Midbrain (tissue), 1 donor: ENCODE results near the gene NBPF14.
A peak's percentile ranks its signal among the peaks of the same experiment; 100 is the strongest.
"Not testable (repeated sequence)": the region's sequence is repeated elsewhere in the genome, so short reads cannot be mapped to it uniquely, and the experiment has no call there.

Experiments
- DNase-seq: peaks from one replicate; lab custom pipeline; 2025; lab: John Stamatoyannopoulos, UW

Gene NBPF14, protein sequence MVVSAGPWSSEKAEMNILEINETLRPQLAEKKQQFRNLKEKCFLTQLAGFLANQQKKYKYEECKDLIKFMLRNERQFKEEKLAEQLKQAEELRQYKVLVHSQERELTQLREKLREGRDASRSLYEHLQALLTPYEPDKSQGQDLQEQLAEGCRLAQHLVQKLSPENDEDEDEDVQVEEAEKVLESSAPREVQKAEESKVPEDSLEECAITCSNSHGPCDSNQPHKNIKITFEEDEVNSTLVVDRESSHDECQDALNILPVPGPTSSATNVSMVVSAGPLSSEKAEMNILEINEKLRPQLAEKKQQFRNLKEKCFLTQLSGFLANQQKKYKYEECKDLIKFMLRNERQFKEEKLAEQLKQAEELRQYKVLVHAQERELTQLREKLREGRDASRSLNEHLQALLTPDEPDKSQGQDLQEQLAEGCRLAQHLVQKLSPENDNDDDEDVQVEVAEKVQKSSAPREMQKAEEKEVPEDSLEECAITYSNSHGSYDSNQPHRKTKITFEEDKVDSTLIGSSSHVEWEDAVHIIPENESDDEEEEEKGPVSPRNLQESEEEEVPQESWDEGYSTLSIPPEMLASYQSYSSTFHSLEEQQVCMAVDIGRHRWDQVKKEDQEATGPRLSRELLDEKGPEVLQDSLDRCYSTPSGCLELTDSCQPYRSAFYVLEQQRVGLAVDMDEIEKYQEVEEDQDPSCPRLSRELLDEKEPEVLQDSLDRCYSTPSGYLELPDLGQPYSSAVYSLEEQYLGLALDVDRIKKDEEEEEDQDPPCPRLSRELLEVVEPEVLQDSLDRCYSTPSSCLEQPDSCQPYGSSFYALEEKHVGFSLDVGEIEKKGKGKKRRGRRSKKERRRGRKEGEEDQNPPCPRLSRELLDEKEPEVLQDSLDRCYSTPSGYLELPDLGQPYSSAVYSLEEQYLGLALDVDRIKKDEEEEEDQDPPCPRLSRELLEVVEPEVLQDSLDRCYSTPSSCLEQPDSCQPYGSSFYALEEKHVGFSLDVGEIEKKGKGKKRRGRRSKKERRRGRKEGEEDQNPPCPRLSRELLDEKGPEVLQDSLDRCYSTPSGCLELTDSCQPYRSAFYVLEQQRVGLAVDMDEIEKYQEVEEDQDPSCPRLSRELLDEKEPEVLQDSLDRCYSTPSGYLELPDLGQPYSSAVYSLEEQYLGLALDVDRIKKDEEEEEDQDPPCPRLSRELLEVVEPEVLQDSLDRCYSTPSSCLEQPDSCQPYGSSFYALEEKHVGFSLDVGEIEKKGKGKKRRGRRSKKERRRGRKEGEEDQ (N-terminal part only)

DNA sequence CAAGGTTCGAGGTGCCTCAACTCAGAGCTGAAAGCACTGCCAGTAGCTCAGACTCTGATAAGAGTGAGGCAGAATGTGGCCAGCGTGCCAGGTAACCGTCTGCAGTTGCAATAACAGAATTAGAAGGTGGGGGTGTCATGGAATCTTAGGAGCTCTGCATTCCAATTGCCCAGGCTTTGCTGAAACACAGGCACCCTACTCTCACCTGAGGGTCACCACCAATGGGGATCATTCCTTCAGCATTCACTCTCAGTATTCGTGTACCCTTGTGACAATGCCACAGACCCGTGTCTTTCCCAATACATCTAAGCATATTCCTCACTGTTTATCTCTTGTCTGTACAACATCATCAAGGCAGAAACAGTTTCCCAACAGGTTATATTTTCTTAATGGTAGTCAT is at the start of gene NBPF14:
Gene NBPF14, minus strand, starts transcription at position 101 of the 400 bp plus-strand sequence. CDS start 294 bp downstream, outside the sequence.
- not testable (repeated sequence) for DNase-seq

DNA sequence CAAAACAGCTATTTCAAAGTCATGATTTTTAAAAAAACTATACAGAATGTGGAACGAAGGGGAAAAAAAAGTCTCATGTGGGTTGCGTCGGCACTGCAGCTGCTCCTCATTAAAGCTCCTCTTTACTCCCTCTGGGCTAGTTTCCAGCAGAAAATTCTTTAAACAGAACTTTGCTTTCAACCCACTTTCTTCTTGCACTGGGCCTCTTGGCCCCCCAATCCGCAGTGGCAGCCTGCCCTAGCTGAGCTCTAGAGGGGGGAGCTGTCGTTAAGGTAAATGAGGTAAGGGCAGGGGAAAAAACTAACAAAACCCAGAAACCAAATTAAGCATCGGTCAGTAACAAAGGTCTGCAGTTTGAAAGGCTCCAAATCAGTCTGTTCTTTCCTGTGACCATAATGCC is 29.6 kb upstream of the NBPF14 start:
- not testable (repeated sequence) for DNase-seq

- not testable (repeated sequence) for DNase-seq
Measured at GRCh38 chr1:148618216-148618615, 22.4 kb upstream of the NBPF14 start.

DNA sequence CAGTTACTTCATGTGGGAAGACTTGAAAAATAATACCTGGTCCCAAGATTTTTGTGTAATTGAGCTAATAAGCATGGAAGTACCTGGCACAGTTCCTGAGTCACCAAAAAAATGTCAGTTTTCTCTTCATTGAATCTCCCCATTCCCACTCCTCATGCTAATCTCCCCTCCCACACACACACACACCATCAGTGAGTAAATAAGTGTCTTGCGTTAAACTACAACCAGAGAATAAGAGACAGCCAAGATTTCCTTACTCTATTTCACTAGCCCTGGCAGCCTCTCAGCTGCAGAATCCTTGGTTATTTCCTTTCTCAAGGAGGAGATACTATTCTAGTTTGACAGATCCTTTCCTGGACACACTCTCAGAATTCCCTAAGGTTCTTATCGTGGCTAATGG is 9.5 kb upstream of the NBPF14 start:
- DNase-seq: not testable (repeated sequence)

DNA sequence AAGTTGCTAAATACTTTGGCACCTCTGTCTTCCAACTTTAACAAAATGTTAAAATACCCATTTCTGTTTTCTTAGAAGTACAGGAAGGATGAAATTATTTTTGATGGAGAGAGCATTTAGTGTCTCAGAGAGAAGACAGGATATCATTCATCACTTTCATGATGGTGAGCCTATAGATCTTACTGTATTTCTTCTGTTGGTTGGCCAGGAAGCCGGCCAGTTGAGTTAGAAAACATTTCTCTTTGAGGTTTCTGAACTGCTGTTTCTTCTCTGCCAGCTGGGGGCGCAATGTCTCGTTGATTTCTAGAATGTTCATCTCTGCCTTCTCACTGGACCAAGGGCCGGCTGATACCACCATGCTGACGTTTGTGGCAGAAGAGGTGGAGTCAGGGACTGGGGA is 451 bp downstream of the NBPF14 start:
- DNase-seq: not testable (repeated sequence)

- DNase-seq: not testable (repeated sequence)
Measured at GRCh38 chr1:148591098-148591497, 4.7 kb downstream of the NBPF14 start.

DNA sequence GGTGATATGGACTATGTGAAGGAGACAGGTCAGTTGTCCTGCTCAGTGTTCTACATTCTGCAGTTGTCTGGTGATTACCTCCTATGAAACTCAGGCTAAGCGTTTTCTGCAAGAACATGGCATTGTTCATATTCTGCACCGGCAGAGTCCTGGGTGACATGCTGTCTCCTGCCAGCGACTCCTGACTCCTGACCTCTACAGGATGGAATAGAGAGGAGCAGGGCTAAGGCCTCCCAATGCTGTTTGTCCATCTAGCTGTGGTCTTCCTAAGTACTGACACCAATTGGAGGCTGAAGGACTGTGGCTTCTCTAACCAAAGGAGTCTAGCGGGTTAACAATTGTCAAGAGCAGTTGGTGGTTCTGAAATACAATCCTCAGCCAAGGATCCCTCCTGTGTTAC is 63.7 kb downstream of the NBPF14 start:
- not testable (repeated sequence) for DNase-seq

- peak; percentile 17 for DNase-seq
Measured at GRCh38 chr1:148529101-148529567, 66.7 kb downstream of the NBPF14 start.

GRCh38 chr1:148528591-148528990 is 67.2 kb downstream of the NBPF14 start:
- DNase-seq: not testable (repeated sequence)

DNA sequence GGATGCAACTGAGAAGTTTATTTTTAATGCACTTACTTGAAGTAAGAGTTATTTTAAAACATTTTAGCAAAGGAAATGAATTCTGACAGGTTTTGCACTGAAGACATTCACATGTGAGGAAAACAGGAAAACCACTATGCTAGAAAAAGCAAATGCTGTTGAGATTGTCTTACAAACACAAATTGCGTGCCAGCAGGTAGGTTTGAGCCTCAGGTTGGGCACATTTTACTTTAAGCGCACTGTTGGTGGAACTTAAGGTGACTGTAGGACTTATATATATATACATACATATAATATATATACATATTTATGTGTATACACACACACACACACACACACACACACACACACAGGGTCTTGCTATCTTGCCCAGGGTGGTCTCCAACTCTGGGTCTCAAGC is 69.2 kb downstream of the NBPF14 start:
- not testable (repeated sequence) for DNase-seq

- not testable (repeated sequence) for DNase-seq
Measured at GRCh38 chr1:148523205-148524144, 72.3 kb downstream of the NBPF14 start.

DNA sequence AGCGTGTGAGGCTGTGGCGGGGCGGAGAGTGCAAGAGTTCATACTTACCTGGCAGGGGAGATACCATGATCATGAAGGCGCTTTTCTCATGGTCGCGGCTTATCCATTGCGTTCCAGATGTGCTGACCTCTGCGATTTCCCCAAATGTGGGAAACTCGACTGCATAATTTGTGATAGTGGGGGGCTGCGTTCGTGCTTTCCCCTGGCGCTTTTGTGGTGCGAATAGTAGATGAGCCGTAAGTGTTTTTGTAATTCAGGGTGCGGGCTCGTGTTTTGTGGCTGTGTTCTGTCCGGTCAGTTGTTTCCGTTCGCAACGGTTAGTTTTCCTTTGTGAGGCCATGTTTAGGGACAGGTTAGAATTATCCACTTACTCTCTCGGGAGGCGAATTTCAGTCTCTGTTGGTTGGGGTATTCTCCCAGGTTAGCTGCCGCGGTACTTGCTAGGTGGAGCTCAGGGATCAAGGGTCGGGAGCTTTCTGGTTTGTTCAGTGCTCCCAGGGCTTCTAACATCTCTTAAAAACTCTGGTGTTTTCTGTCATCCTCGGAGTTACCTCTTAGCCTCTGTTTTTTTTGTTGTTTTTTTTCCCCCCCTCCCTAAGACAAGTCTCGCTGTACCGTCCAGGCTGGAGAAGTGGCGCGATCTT is 73.1 kb downstream of the NBPF14 start:
- peak; percentile 77 for DNase-seq

DNA sequence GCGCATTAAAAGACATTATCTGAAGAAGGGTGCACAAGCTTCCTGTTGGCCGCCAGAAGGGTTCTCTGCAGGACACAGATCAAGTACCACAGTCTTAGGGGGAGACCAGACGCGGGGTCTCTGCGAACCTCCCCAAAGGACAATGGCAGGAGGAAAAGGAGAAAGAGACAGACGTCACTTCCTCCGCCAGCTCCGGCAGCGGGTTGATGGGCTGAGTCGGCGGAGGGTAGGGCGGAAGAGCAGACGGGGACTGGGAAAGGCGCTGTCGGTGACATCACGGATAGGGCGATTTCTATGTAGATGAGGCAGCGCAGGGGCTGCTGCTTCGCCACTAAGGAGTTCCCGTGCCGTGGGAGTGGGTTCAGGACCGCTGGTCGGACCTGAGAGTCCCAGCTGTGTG is 73.7 kb downstream of the NBPF14 start:
- DNase-seq: peak; percentile 77

DNA sequence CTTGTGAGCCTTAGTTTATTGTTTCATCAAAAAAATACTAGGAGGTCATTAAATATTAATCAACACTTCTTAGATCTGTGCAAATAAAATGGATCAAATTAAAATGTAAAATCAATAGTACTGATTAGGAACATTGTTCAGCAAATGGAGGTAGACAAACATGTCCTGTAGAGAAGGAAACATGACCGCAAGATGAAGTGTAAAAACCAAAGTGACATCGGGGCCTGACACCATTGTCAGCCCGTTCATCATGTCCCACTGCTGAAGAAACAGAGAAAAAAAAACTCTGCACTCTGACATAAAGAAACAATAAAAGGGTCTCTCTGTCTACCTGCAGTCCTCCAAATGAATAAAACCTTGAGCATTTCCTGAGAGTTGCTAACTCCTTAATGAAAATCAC is 81.5 kb downstream of the NBPF14 start:
- not testable (repeated sequence) for DNase-seq

GRCh38 chr1:148512571-148513184 is 83.1 kb downstream of the NBPF14 start:
- not testable (repeated sequence) for DNase-seq

- not testable (repeated sequence) for DNase-seq
Measured at GRCh38 chr1:148493933-148494332, 101.9 kb downstream of the NBPF14 start.

DNA sequence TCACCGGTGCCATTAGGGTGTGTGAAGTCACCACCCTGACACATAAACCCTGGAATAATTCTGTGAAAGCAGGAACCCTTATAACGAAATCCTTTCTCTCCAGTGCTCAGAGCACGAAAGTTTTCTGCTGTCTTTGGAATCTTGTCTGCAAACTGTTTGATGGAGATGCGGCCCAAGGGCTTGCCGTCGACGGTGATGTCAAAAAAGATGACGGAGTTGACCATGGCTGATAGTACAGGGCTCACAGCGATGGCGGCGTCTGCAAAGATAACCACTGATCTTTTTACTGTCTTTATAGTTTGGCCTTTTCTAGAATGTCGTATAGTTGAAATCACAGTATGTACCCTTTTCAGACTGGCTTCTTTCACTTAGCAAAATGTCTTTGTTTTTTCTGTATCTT is 112.8 kb downstream of the NBPF14 start, which contains the start of gene PPIAL4G:
Gene PPIAL4G, minus strand, starts transcription at position 274 of the 400 bp plus-strand sequence. Its CDS starts 50 bp downstream, at position 224.
- not testable (repeated sequence) for DNase-seq
